ENCODE measurements around the gene CDH4. TPM values are rescaled to one million over a fixed set of nuclear protein-coding genes. Genes with fewer than 3 reads are reported as not detected.

CDH4 gene
- total and polyA plus RNA-seq, 2 of the 13 experiments (the other 11 are each of a cell fraction or from before 2014, with no cell fraction given) = not detected

DNA sequence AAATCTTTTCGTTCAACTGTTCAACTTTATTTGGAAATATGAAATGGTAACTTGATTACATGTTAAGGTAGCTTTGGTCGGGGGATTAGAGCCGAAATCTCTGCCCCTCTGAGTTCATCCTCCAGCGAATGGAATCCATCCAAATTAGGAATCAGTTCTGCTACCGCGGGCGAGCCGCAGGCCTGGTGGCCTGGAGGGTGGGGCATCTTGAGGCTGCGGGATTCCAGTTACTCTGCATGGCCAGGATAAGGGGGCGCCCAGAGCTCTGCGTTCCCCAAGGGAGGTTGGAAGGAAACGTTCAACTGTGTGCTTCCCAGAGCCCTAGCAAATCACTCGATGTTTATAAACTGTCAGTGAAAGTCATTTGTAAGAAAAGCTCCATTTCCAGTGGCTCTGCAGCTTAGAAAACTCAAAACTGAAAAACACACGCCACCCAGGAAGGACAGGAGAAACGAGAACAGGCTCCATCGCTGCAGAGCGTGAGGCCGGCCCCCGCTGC, 551.4 kb downstream of the CDH4 start:
- no peak overlapping the region for H2AFZ ChIP-seq (ENCODE audit: low read length)
- no peaks in the 10 kb centered on the region for H3K79me2 ChIP-seq (ENCODE audit: insufficient read depth, low read length)
- peaks cover 39 to 98% of the 10 kb centered on the region in 2 experiments for H3K27me3 ChIP-seq (ENCODE audit: control insufficient read depth in 1 of 2, insufficient read depth in 2 of 2, low read length in 2 of 2)
- DNase-seq (ENCODE audit: low spot score) (no peak), FAIRE-seq (no peak), ATAC-seq (no peak)
- H3K4me3 ChIP-seq (replicated peaks in 1 of 3; ENCODE audit: insufficient read depth in 1 of 3, low read depth in 2 of 3, low read length in 3 of 3) = no peak overlapping the region
- in situ Hi-C loops (cut with HindIII; ENCODE audit: extremely low pct_ligation_motif_present, low pct_unique_long_range_greater_than_20kb) = no loop called here
- H4K20me1 ChIP-seq (ENCODE audit: insufficient read depth, low read length) = no peaks in the 10 kb centered on the region; the same call in 1 of the 2 replicates
- TF ChIP-seq, protein P1, sequence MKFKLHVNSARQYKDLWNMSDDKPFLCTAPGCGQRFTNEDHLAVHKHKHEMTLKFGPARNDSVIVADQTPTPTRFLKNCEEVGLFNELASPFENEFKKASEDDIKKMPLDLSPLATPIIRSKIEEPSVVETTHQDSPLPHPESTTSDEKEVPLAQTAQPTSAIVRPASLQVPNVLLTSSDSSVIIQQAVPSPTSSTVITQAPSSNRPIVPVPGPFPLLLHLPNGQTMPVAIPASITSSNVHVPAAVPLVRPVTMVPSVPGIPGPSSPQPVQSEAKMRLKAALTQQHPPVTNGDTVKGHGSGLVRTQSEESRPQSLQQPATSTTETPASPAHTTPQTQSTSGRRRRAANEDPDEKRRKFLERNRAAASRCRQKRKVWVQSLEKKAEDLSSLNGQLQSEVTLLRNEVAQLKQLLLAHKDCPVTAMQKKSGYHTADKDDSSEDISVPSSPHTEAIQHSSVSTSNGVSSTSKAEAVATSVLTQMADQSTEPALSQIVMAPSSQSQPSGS (CRISPR knock-in tag; IDR thresholded peaks at IDR 0.05) = no peak
- TF ChIP-seq, protein P2, sequence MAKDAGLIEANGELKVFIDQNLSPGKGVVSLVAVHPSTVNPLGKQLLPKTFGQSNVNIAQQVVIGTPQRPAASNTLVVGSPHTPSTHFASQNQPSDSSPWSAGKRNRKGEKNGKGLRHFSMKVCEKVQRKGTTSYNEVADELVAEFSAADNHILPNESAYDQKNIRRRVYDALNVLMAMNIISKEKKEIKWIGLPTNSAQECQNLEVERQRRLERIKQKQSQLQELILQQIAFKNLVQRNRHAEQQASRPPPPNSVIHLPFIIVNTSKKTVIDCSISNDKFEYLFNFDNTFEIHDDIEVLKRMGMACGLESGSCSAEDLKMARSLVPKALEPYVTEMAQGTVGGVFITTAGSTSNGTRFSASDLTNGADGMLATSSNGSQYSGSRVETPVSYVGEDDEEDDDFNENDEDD (CRISPR knock-in tag; IDR thresholded peaks at IDR 0.05; ENCODE audit: borderline replicate concordance) = no peak
- TF ChIP-seq ZC3H13 (CRISPR knock-in tag; IDR thresholded peaks at IDR 0.05) (no peak), ZNF496 (CRISPR knock-in tag; IDR thresholded peaks at IDR 0.05; ENCODE audit: insufficient replicate concordance) (no peak), EZH2 (conservative IDR thresholded peaks at IDR 0.05; ENCODE audit: low read depth, low read length) (no peak; the same call in 1 of the 2 replicates), ZNF703 (CRISPR knock-in tag; IDR thresholded peaks at IDR 0.05; ENCODE audit: borderline replicate concordance) (no peak), ZNF501 (CRISPR knock-in tag; IDR thresholded peaks at IDR 0.05) (no peak), REPIN1 (CRISPR knock-in tag; IDR thresholded peaks at IDR 0.05; ENCODE audit: borderline replicate concordance, low read depth) (no peak), MBD4 (IDR thresholded peaks at IDR 0.05; ENCODE audit: borderline replicate concordance, low read length) (no peak), ZBTB42 (CRISPR knock-in tag; IDR thresholded peaks at IDR 0.05) (no peak), HMG20A (CRISPR knock-in tag; IDR thresholded peaks at IDR 0.05; ENCODE audit: borderline replicate concordance) (no peak), ZSCAN22 (CRISPR knock-in tag; IDR thresholded peaks at IDR 0.05) (no peak)
- TF ChIP-seq, protein P3, sequence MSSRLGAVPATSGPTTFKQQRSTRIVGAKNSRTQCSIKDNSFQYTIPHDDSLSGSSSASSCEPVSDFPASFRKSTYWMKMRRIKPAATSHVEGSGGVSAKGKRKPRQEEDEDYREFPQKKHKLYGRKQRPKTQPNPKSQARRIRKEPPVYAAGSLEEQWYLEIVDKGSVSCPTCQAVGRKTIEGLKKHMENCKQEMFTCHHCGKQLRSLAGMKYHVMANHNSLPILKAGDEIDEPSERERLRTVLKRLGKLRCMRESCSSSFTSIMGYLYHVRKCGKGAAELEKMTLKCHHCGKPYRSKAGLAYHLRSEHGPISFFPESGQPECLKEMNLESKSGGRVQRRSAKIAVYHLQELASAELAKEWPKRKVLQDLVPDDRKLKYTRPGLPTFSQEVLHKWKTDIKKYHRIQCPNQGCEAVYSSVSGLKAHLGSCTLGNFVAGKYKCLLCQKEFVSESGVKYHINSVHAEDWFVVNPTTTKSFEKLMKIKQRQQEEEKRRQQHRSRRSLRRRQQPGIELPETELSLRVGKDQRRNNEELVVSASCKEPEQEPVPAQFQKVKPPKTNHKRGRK (CRISPR knock-in tag; IDR thresholded peaks at IDR 0.05) = no peak
- CTCF ChIA-PET (ENCODE audit: low intra/inter-chr PET ratio, low total read pairs) = no interaction called here
- POLR2A ChIA-PET = no interaction called here
- no peaks in the 10 kb centered on the region for H3K9me3 ChIP-seq (ENCODE audit: low read length)
- H3K27ac ChIP-seq (ENCODE audit: extremely low read length, insufficient read depth, low read length) = no peak overlapping the region
- H3K9ac ChIP-seq (ENCODE audit: insufficient read depth, low read depth, low read length) = no peak overlapping the region
- no peaks in the 10 kb centered on the region for H3K4me1 ChIP-seq (ENCODE audit: insufficient read depth, low read length)
- no TSS peak for BruUV-seq (replicated peaks)
- intact Hi-C loops (cut with micrococcal nuclease; ENCODE audit: unreplicated experiment) = no loop called here
- WGBS (ENCODE audit: low lambda C conversion rate) = 9% methylated on average over 19 of the region's 19 CpGs
- H3K36me3 ChIP-seq (replicated peaks in 1 of 2; ENCODE audit: control insufficient read depth in 1 of 2, insufficient read depth in 2 of 2, low read length in 2 of 2) = no peaks in the 10 kb centered on the region
- no peak overlapping the region for H3K4me2 ChIP-seq (ENCODE audit: low read depth, low read length)

All from HepG2 (cell line).